GM18498 (cell line): Measurements from ENCODE around the gene METRN.

ENCODE experiments used
- ATAC-seq: cut with Tn5 transposase; IDR thresholded peaks from one replicate; pipeline ENCODE4 v1.9.1; 2021; ENCODE audit warnings: mild to moderate bottlenecking, moderate library complexity; ENCODE audit not compliant: unreplicated experiment

Gene METRN

GRCh38 chr16:722835-723633 lies 8.1 kb downstream of the METRN start:
- ATAC-seq: no peak

- ATAC-seq: no peak
Observed at GRCh38 chr16:723695-724094, 8.8 kb downstream of the METRN start.

- no peak for ATAC-seq
Observed at GRCh38 chr16:724188-725040, 9.5 kb downstream of the METRN start.

GRCh38 chr16:725041-725376 lies 10.1 kb downstream of the METRN start:
- ATAC-seq: no peak

GRCh38 chr16:725463-726187 lies 10.7 kb downstream of the METRN start:
- no peak for ATAC-seq

- ATAC-seq: no peak
Observed at GRCh38 chr16:726188-726437, 11.2 kb downstream of the METRN start.

GRCh38 chr16:726438-727290 lies 11.7 kb downstream of the METRN start, which contains the start of the genes CCDC78 and HAGHL:
Gene CCDC78, minus strand, starts transcription at chr16:726443. Its CDS starts 76 bp downstream, at chr16:726367.
Gene HAGHL, plus strand, starts transcription at chr16:727106. Its CDS starts 404 bp downstream, at chr16:727510.
- peak; percentile 33 for ATAC-seq

GRCh38 chr16:727291-727977 lies 12.5 kb downstream of the METRN start:
- peak; percentile 4 for ATAC-seq

GRCh38 chr16:728131-728889 lies 13.4 kb downstream of the METRN start:
- ATAC-seq: peak; percentile 51

- no peak for ATAC-seq
Observed at GRCh38 chr16:728890-729744, 14.2 kb downstream of the METRN start.

GRCh38 chr16:729768-730665 lies 15.1 kb downstream of the METRN start:
- ATAC-seq: no peak

- ATAC-seq: no peak
Observed at GRCh38 chr16:730666-731509, 16.0 kb downstream of the METRN start.

- no peak for ATAC-seq
Observed at GRCh38 chr16:732332-732731, 17.4 kb downstream of the METRN start.

GRCh38 chr16:732936-733335 lies 18.0 kb downstream of the METRN start:
- ATAC-seq: no peak

GRCh38 chr16:733382-734207 lies 18.7 kb downstream of the METRN start:
- ATAC-seq: no peak
